ENCODE measurements around the gene CDCA4. TPM values are rescaled to one million over a fixed set of nuclear protein-coding genes. Genes with fewer than 3 reads are reported as not detected.

The CDCA4 gene
- total and polyA plus RNA-seq, 2 donors (not counting 1 experiment from before 2014, with no cell fraction given): 6.3 to 11.7 TPM

- TF ChIP-seq CTCF (IDR thresholded peaks at IDR 0.05) (no peak), EZH2 (IDR thresholded peaks at IDR 0.05; ENCODE audit: borderline replicate concordance, insufficient read depth, low read depth, low read length, poor library complexity, severe bottlenecking) (no peak)
- Histone ChIP-seq H3K9ac (ENCODE audit: low read length) (no peak overlapping the region), H3K4me1 (ENCODE audit: control insufficient read depth in 2 of 2, insufficient read depth in 2 of 2, low read length in 2 of 2) (peaks cover 20 to 24% of the 10 kb centered on the region in 2 donors), H3K9me3 (ENCODE audit: control extremely low read depth in 1 of 3, control insufficient read depth in 2 of 3, insufficient read depth in 1 of 3, low read length in 2 of 3) (peaks cover 0 to 11% (median 0%) of the 10 kb centered on the region in 3 donors), H3K27ac (ENCODE audit: low read length in 2 of 2) (no peak overlapping the region), H3K4me2 (replicated peaks; ENCODE audit: low read depth, low read length, poor library complexity, severe bottlenecking) (peak overlapping the region; percentile 89), H2AFZ (ENCODE audit: insufficient read depth, low read depth, low read length, poor library complexity, severe bottlenecking) (no peak overlapping the region), H3K79me2 (ENCODE audit: control insufficient read depth, insufficient read depth, low read length) (no peaks in the 10 kb centered on the region), H3K4me3 (ENCODE audit: control extremely low read depth in 1 of 5, extremely low read depth in 1 of 5, insufficient read depth in 1 of 5, low read depth in 2 of 5, low read length in 4 of 5) (peak overlapping the region in 1 of 5 experiments; percentile 54), H3K27me3 (replicated peaks in 1 of 4; ENCODE audit: control extremely low read depth in 1 of 4, control insufficient read depth in 3 of 4, insufficient read depth in 4 of 4, low read length in 3 of 4) (peaks cover 0 to 32% (median 15%) of the 10 kb centered on the region in 4 experiments), H3K36me3 (replicated peaks in 1 of 2; ENCODE audit: control extremely low read depth in 1 of 2, control insufficient read depth in 1 of 2, extremely low read depth in 1 of 2, insufficient read depth in 2 of 2, low read length in 1 of 2) (no peaks in the 10 kb centered on the region), H4K20me1 (ENCODE audit: control insufficient read depth, insufficient read depth, low read length, poor library complexity, severe bottlenecking) (peaks cover 9% of the 10 kb centered on the region)
- POLR2A ChIA-PET: no interaction called here
- Mint-ChIP-seq H3K4me1 (peaks cover 12% of the 10 kb centered on the region), H3K27ac (no peak overlapping the region), H3K9me3 (ENCODE audit: insufficient read depth) (no peaks in the 10 kb centered on the region), H3K4me3 (peak overlapping the region; percentile 84), H3K27me3 (peaks cover 29% of the 10 kb centered on the region)
- CTCF ChIA-PET: interaction anchor here (0.6 to 6.7 kb wide), 8 partner anchors 8 to 109 kb away, joined by 3 to 132 read pairs (median 4); partner anchors contain the start of gene CLBA1
- intact Hi-C loops (cut with micrococcal nuclease): loop anchor here (2.0 kb wide), 3 partner anchors 44 to 114 kb away; partner anchors contain the start of gene CDCA4
- ATAC-seq (ENCODE audit: low read depth) (no peak), DNase-seq (no peak)
- 76% methylated on average over 11 of the region's 11 CpGs for WGBS (ENCODE audit: insufficient coverage)
These were observed 43.7 kb downstream of the CDCA4 start for GRCh38 chr14:104977008-104977680.
